Fibroblast of lung (primary cell): Measurements from ENCODE around the gene ADGRB3.

ENCODE experiments used
- CTCF ChIP-seq, 2 donors: IDR thresholded peaks in 1 of 2; conservative IDR thresholded peaks in 1 of 2; 1 replicate in 1 of 2; 2 replicates in 1 of 2; pipeline ENCODE4 v1.5.1; 2011 to 2012; ENCODE audit warnings: low read length in 2 of 2, control low read depth in 1 of 2, inconsistent platforms in 1 of 2, low read depth in 1 of 2, mild to moderate bottlenecking in 1 of 2
- EZH2 ChIP-seq: IDR thresholded peaks from 2 replicates; pipeline ENCODE4 v1.5.1; 2012; ENCODE audit warnings: low read length, control low read depth, mild to moderate bottlenecking; ENCODE audit errors: missing control alignments

- TF ChIP-seq CTCF (conservative IDR thresholded peaks at IDR 0.05 in 1 of 2, IDR thresholded peaks at IDR 0.05 in 1 of 2; ENCODE audit: low read depth in 1 of 2, low read length in 2 of 2) (no peak), EZH2 (no peak)
Observed at GRCh38 chr6:68710916-68711315, 75.8 kb downstream of the ADGRB3 start.
